HG02571 (cell line): ENCODE measurements around the gene DBR1.

Experiments used
- ATAC-seq: cut with Tn5 transposase; IDR thresholded peaks from one replicate; pipeline ENCODE4 v1.9.1; 2021; ENCODE audit warnings: mild to moderate bottlenecking, moderate library complexity; ENCODE audit not compliant: unreplicated experiment

The DBR1 gene

GRCh38 chr3:138174421-138175131 lies at the start of gene DBR1:
Gene DBR1, minus strand, starts transcription at chr3:138174921. Its CDS starts 126 bp downstream, at chr3:138174795.
- ATAC-seq, result peak; percentile 89

- ATAC-seq, result no peak
Observed at GRCh38 chr3:138222942-138223287, 48.2 kb upstream of the DBR1 start.

- no peak for ATAC-seq
Observed at GRCh38 chr3:138222131-138222941, 47.6 kb upstream of the DBR1 start.

- ATAC-seq, result no peak
Observed at GRCh38 chr3:138220788-138221187, 46.1 kb upstream of the DBR1 start.

- no peak for ATAC-seq
Observed at GRCh38 chr3:138220242-138220641, 45.5 kb upstream of the DBR1 start.

- ATAC-seq, result no peak
Observed at GRCh38 chr3:138219255-138219654, 44.5 kb upstream of the DBR1 start.

GRCh38 chr3:138213398-138214085 lies 38.8 kb upstream of the DBR1 start:
- ATAC-seq, result no peak

GRCh38 chr3:138210528-138210927 lies 35.8 kb upstream of the DBR1 start:
- no peak for ATAC-seq

GRCh38 chr3:138206196-138206595 lies 31.5 kb upstream of the DBR1 start:
- no peak for ATAC-seq

GRCh38 chr3:138205527-138205926 lies 30.8 kb upstream of the DBR1 start:
- ATAC-seq, result no peak

- no peak for ATAC-seq
Observed at GRCh38 chr3:138203938-138204337, 29.2 kb upstream of the DBR1 start.

GRCh38 chr3:138202945-138203701 lies 28.4 kb upstream of the DBR1 start:
- ATAC-seq, result no peak

- no peak for ATAC-seq
Observed at GRCh38 chr3:138200424-138200823, 25.7 kb upstream of the DBR1 start.

GRCh38 chr3:138199851-138200250 lies 25.1 kb upstream of the DBR1 start:
- no peak for ATAC-seq

GRCh38 chr3:138197524-138197923 lies 22.8 kb upstream of the DBR1 start:
- ATAC-seq, result no peak

- no peak for ATAC-seq
Observed at GRCh38 chr3:138197058-138197457, 22.3 kb upstream of the DBR1 start.

- no peak for ATAC-seq
Observed at GRCh38 chr3:138196023-138196422, 21.3 kb upstream of the DBR1 start.

- no peak for ATAC-seq
Observed at GRCh38 chr3:138195481-138195880, 20.8 kb upstream of the DBR1 start.

GRCh38 chr3:138188013-138188730 lies 13.5 kb upstream of the DBR1 start:
- no peak for ATAC-seq

GRCh38 chr3:138187296-138188012 lies 12.7 kb upstream of the DBR1 start, which contains the start of gene ARMC8:
Gene ARMC8, plus strand, starts transcription at chr3:138187301. Its CDS starts 254 bp downstream, at chr3:138187555.
- peak; percentile 63 for ATAC-seq
